Stimulated activated CD8-positive, alpha-beta memory T cell treated with anti-CD3 and anti-CD28 coated beads, Interleukin-12 subunit alpha, Interleukin-12 subunit beta, amount 100 ng/mL, for 24 hours (primary cell): Measurements from ENCODE around the gene SPTLC1.

ENCODE experiments used
- DNase-seq: peaks from one replicate; pipeline ENCODE4 v3.0.0-alpha.2; 2020; ENCODE audit errors: extremely low read depth

Gene SPTLC1

DNA sequence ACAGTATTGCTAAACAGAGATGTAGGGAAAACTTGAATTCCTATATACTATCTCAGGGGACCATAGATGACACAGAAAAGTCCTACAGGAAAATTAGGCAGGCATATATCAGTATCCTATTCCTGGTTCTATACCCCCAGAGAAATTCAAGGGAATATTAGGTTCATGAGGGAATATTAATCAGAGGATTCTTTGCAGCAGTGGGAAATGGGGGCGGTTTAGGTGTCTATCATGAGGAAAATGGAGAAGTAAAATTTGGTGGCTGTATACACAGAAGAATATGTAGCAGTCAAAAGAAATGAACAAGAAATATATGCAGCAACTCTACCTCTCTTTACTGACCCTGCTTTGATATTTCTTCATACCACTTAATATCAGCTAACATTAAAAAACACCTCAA, 20.0 kb downstream of the SPTLC1 start:
- no peak for DNase-seq

DNA sequence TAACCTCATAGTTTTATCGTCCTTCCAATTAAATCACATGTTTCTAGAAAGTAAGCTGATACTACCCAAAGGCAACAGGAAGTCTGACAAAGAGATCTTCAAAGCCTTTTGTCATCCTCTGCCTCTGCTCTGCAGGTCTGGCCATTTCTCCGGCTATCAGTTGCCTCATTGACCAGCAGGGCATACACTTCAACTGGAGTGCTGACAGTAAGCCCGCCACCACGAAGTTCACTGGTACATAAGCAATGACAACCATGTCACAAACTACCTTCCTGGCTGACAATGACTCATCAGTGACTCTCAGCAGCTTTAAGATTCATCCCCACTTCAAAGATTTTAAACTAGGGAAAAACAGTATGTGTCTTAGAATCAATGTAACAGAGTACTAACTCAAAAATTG, 20.6 kb downstream of the SPTLC1 start:
- DNase-seq: no peak

DNA sequence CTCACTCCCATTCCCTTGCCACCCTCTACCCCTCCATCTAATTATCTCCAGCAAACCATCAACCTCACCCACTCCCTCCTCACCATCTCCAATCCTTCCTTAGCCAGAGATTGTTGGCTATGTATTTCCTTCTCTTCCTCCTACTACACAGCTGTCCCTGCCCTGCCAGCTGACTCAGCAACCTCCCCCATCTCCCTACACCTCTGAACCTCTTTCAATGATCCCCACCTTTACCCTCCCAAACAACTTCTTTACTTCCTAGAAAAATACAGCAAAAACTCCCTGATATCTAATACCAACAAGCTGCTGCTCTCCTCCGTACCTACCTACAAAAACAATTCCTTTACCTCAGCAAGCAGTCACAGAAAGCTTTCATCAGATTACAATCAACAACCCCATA, 37.3 kb downstream of the SPTLC1 start:
- no peak for DNase-seq

GRCh38 chr9:92071634-92072033, 43.6 kb downstream of the SPTLC1 start:
- DNase-seq: no peak

DNA sequence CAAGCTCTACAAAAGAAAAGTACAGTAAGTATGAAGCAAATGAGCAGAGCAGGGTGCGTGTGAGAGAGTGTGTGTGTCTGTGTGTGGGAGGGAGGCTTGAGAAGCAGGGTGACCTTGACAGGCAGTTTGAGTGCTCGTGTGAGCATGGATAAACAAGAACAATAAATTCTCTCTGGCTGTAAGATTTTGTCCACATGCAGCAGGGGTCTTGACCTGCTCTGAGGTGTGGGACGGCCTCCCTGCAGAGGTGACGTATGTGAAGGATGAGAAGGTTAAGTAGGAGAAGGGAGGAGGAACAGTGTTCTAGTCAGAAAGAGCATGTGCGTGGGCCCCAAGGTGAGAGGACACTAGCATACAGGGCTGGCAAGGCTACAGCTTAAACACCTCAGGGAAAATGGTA, 49.0 kb downstream of the SPTLC1 start:
- DNase-seq: no peak

DNA sequence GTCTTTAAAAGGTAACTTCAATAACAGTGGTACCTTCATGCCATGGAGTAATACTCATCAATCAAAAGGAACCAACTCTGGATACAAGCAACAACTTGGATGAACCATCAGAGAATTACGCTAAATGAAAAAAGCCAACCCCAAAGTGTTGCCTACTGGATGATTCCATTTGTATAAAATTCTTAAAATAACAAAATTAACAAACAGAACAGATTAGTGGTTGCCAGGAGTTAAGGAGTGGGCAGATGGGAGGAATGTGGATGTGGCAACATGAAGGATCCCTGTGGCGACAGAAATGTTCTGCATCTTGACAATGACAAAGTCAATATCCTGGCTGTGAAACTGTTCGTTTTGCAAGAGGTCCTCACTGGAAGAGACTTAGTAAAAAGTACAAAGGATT, 50.5 kb downstream of the SPTLC1 start:
- DNase-seq: no peak

GRCh38 chr9:92061184-92061583, 54.0 kb downstream of the SPTLC1 start:
- no peak for DNase-seq

DNA sequence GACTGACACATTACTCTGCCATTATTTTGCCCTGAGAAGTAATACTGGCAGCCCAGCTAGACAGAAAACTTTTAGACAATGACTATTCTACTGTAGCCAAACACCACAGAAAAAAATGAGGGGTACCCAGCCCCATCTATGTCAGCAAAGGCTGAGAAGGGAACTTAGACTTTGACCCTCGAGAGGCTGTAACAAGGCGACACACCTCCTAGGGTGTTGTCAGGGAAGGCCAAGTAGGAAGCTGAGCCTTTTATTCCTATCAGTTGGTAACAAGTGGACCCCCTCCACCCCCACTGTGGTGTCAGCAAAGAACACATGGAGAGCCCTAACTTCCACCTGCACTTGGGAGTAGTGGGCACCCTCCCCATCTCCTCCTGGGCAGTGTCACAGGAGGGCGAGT, 55.6 kb downstream of the SPTLC1 start:
- DNase-seq: no peak

- DNase-seq: no peak
Observed at GRCh38 chr9:92058723-92059444, 56.3 kb downstream of the SPTLC1 start.

DNA sequence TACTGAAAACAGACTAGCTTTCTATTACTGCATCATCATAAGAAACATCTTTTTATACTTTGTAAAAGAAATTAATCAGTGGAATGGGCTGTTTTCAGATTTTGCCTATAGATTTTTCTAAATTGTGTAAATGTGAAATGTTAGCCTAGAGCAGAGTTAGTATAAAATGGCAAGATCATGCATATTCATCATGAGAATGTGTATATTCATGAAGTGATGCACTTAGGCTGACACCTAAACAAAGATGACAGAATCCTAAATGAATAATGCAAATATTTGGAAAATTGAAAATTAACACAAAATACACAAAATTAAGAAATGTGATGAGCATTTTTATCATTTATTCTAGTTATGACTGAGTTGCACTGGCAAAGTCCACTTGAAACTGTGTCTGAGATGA, 57.2 kb downstream of the SPTLC1 start:
- no peak for DNase-seq

- no peak for DNase-seq
Observed at GRCh38 chr9:92057226-92057625, 58.0 kb downstream of the SPTLC1 start.

GRCh38 chr9:92055624-92056023, 59.6 kb downstream of the SPTLC1 start:
- no peak for DNase-seq

GRCh38 chr9:92048924-92049625, 66.1 kb downstream of the SPTLC1 start:
- DNase-seq: no peak

DNA sequence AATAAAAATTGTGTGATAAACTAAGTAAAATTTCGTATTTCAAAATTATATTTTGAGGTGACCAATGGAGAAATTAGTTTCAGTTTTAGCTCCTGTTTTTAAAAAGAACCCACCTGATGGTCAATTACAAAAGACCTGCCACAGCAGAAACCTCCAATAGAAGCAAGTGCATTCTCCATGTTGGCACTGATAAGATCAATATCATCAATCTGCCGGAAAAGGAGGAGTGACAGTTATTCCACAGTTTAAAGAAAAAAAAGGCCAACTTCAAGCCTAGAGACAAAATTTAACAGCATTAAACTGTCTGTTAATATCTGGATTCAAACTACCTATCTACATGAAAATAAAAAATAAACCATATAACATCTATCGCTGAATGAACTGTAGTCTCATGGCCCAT, 67.7 kb downstream of the SPTLC1 start:
- no peak for DNase-seq

GRCh38 chr9:92046676-92047075, 68.5 kb downstream of the SPTLC1 start:
- DNase-seq: no peak

- DNase-seq: no peak
Observed at GRCh38 chr9:92044936-92045335, 70.3 kb downstream of the SPTLC1 start.

- DNase-seq: no peak
Observed at GRCh38 chr9:92043002-92043401, 72.2 kb downstream of the SPTLC1 start.

DNA sequence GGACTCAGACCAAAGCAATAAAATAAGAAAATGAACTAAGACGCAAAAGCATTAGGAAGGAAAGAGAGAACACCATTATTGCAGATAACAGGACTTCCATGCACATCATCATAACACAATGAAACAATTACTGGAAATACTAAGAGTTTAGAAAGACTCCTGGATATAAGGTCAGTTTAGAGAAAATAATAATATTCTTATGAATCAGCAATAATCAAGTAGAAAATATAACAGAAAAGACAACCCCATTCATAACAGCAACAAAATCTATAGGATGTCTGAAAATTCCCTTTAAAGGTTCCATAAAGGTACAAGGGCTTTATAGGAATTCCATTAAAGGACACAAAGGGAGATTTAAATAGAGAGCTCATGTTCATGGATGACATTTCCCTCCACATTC, 73.0 kb downstream of the SPTLC1 start:
- DNase-seq: no peak

DNA sequence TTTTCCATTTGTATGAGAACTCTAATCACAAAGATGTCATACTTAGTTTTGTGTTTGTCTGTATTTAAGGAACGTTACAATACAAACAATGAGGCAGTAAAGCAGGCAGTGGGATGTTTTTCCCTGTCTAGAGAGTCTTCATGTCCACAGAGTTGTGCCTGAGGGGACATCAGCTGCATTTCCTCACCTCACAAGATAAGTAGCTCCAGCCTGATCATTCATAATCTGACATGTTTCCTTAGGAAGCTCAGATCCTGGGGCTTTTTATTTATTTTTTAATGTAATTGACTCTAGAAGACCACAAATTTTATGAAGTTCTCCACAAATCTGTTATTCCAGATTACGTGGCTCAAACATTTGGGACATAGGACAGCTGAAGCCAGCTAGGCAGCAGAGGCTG, 78.5 kb downstream of the SPTLC1 start:
- no peak for DNase-seq

DNA sequence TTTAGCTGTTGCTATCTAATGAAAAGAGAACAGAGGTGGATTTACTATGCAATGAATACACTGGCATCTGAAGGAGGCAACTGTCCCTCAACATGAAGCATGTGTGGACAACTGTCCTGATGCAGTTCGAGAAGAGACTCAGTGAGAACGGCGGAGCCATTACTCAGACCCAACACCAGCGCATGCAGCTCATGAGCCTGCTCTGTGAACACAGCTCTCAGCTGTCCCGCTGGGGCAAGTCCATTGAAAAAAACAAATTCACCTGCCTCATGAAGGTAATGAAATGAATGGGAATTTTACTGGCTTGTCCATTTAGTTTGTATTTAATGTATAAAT, 78.8 kb downstream of the SPTLC1 start:
- no peak for DNase-seq

- DNase-seq: no peak
Observed at GRCh38 chr9:92035687-92036410, 79.4 kb downstream of the SPTLC1 start.

DNA sequence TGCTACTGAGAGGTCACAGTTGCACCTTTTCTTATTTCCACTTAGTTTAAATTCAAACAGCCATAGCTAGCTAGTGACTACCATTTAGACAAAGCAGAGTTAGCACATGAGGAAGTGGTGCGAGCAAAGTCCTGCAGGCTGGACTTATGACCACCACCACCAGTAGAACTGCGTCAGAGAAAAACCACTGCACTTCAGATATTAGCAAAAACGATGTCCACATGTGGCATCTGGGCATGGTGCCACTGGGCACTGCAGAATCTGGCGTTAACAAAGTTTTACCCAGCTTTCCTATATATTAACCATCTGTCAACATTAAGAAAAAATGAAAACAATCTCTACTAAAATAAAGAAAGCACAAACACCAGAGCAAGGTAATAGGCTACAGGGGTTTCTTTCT, 80.1 kb downstream of the SPTLC1 start:
- DNase-seq: no peak

DNA sequence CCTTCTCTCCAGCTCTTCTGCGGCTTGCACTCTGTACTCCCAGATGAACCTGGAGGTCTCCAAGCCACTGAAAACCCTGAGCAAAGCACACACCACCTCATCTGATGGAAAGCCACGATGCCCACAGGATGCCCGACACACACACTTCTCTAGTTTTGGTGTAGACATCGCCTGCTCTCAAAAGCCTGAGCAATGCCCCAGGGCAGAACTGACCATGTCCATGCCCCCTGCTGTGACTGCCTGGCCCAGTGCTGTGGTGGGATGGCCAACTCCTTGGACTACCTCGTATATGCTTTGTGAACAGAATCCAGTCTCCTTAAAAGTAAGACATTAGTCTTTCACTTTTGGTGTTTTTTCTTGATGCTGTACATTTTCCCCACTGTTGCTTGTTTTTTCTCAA, 81.2 kb downstream of the SPTLC1 start:
- no peak for DNase-seq
